Measurements from ENCODE around the gene ATP6V1B1. TPM values are rescaled to one million over a fixed set of nuclear protein-coding genes. Genes with fewer than 3 reads are reported as not detected.

The ATP6V1B1 gene
- total RNA-seq, 1 donor from 2014 or later: not detected

DNA sequence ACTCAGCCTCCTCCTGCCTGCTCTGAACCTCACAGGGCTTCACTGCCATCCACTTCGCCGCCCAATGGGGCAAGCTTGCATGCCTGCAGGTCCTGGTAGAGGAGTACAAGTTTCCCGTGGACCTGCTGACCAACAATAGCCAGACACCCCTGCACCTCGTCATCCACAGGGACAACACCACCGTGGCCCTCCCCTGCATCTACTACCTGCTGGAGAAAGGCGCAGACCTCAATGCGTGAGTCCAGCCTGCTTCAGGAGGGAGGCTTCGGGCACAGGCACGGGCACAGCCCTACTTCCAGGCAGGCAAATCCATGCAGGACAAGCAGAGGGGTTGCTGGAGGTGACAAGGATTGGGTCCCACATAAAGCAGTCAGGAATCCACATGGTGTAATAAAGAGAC is 43.9 kb downstream of the ATP6V1B1 start:
- intact Hi-C loops (cut with DNase I): no loop called here
- peak in 1 of 2 donors; percentile 95 for DNase-seq (ENCODE audit: extremely low spot score in 2 of 2)
- H3K27ac ChIP-seq: peak overlapping the region; percentile 92

DNA sequence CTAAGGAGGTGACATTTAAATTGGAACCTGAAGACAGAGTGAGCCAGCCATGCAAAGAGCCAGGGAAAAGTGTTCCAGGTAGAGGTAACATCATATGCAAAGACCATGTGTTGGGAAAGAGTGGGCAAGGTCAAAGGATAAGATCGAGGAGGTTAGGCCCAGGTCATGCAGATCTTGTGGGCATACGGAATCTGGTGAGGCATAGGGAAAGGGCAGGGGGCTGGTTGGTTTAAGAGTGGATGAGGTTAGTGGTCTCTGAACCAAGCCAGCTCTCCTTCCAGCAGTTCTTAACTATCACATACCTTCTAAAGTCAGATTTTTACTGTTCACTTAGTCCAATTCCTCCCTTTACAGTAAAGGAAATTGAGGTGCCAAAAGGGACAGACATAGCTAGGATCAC is 45.7 kb downstream of the ATP6V1B1 start:
- intact Hi-C loops (cut with DNase I): no loop called here
- Histone ChIP-seq H3K27ac (no peak overlapping the region), H3K36me3 (no peaks in the 10 kb centered on the region), H3K4me1 (peaks cover 23% of the 10 kb centered on the region), H3K4me3 (no peak overlapping the region), H3K9me3 (no peaks in the 10 kb centered on the region), H3K27me3 (no peaks in the 10 kb centered on the region)
- no peak for TF ChIP-seq CTCF (IDR thresholded peaks at IDR 0.05)
- no peak for TF ChIP-seq POLR2A (IDR thresholded peaks at IDR 0.05)
- TF ChIP-seq POLR2AphosphoS5 (IDR thresholded peaks at IDR 0.05; ENCODE audit: insufficient read depth in 1 of 2, low read depth in 1 of 2): no peak
- DNase-seq (ENCODE audit: extremely low spot score in 2 of 2): no peak

More for the DNA sequence above, 43.9 kb downstream of the ATP6V1B1 start:
- H3K4me3 ChIP-seq: no peak overlapping the region
- no peaks in the 10 kb centered on the region for H3K27me3 ChIP-seq
- H3K36me3 ChIP-seq: no peaks in the 10 kb centered on the region
- H3K9me3 ChIP-seq: no peaks in the 10 kb centered on the region
- TF ChIP-seq POLR2AphosphoS5 (IDR thresholded peaks at IDR 0.05; ENCODE audit: insufficient read depth in 1 of 2, low read depth in 1 of 2): no peak
- TF ChIP-seq POLR2A (IDR thresholded peaks at IDR 0.05): no peak
- no peak for TF ChIP-seq CTCF (IDR thresholded peaks at IDR 0.05)
- peaks cover 24% of the 10 kb centered on the region for H3K4me1 ChIP-seq

DNA sequence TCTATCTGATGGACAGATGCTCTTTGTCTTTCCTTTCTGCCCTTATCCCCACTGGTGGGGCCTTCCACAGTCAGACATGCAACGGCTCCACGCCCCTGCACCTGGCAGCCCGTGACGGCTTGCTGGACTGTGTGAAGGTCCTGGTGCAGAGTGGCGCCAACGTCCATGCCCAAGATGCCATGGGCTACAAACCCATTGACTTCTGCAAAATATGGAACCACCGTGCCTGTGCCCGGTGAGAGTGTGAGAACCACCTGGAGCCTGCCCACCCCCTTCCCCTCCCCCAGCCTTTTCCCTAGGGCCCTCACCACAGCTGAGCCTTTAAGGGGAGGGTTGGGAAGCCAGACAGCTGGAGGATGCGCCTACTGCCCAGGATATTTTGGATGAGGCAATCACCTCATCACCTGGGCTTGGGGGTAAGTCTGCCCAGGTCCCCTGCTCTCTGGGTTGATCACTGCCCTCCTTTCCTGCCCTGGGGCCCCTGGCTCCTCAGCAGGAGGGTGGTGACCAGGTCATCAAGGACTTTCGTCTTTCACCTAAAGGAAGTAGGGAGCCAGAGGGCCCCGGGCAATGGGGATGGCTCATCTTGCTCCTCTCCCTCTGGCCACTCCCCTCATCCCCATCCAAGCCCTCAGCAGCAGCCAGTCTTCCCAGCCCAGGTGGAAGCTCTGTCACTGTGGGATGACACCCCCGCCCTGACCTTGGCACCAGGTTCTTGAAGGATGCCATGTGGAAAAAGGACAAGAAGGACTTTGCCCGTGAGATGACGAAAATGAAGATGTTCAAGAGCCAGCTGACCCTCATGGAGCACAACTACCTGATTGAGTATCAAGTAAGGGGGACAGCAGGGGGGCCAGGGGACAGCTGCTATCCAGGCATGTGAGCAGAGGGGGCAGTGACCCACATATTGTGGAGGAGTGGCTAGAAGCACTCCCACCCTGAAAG is 46.4 kb downstream of the ATP6V1B1 start:
- H3K4me3 ChIP-seq: no peak overlapping the region
- H3K27me3 ChIP-seq: no peaks in the 10 kb centered on the region
- no peak overlapping the region for H3K27ac ChIP-seq
- H3K36me3 ChIP-seq: no peaks in the 10 kb centered on the region
- peaks cover 18% of the 10 kb centered on the region for H3K4me1 ChIP-seq
- TF ChIP-seq POLR2A (IDR thresholded peaks at IDR 0.05): no peak
- TF ChIP-seq POLR2AphosphoS5 (IDR thresholded peaks at IDR 0.05; ENCODE audit: insufficient read depth in 1 of 2, low read depth in 1 of 2): no peak
- TF ChIP-seq CTCF (IDR thresholded peaks at IDR 0.05): no peak
- no peaks in the 10 kb centered on the region for H3K9me3 ChIP-seq
- DNase-seq (ENCODE audit: extremely low spot score in 2 of 2): no peak
- intact Hi-C loops (cut with DNase I): no loop called here

GRCh38 chr2:70982971-70983370 is 47.3 kb downstream of the ATP6V1B1 start:
- TF ChIP-seq CTCF (IDR thresholded peaks at IDR 0.05): no peak
- no peak for TF ChIP-seq POLR2A (IDR thresholded peaks at IDR 0.05)
- TF ChIP-seq POLR2AphosphoS5 (IDR thresholded peaks at IDR 0.05; ENCODE audit: insufficient read depth in 1 of 2, low read depth in 1 of 2): no peak
- intact Hi-C loops (cut with DNase I): no loop called here
- Histone ChIP-seq H3K9me3 (no peaks in the 10 kb centered on the region), H3K27ac (no peak overlapping the region), H3K4me1 (peaks cover 12% of the 10 kb centered on the region), H3K27me3 (no peaks in the 10 kb centered on the region), H3K4me3 (no peak overlapping the region), H3K36me3 (peaks cover 0 to under 1% of the 10 kb centered on the region in 2 donors)
- no peak for DNase-seq (ENCODE audit: extremely low spot score in 2 of 2)
